Heart right ventricle (tissue), 16 donors: ENCODE data around the gene C2CD2. TPM values are rescaled to one million over a fixed set of nuclear protein-coding genes. Genes with fewer than 3 reads are reported as not detected.

Experiments
- ATAC-seq, 8 donors: fragments of 200-7000 bp; cut with Tn5 transposase; one replicate each; pipeline ENCODE4 v1.9.1; 2020; ENCODE audit warnings: mild to moderate bottlenecking in 8 of 8, moderate library complexity in 8 of 8, moderate number of reproducible peaks in 1 of 8
- DNase-seq, 2 donors: peaks; one replicate each; pipeline ENCODE4 v3.0.0-alpha.2; 2020
- H3K27ac ChIP-seq, 10 donors: fragments of 200-600 bp; sonication (generic) in 2 of 10; one replicate each; pipeline versions ENCODE4 v1.5.0 to v1.8.0; 2020 to 2022; ENCODE audit warnings: mild to moderate bottlenecking in 3 of 10
- H3K27me3 ChIP-seq, 7 donors: fragments of 200-600 bp; one replicate each; pipeline ENCODE4 v1.8.0; 2021 to 2022; ENCODE audit warnings: mild to moderate bottlenecking in 2 of 7
- H3K36me3 ChIP-seq, 9 donors: fragments of 200-600 bp; sonication (generic) in 1 of 9; one replicate each; pipeline versions ENCODE4 v1.5.0 to v1.8.0; 2020 to 2022; ENCODE audit warnings: mild to moderate bottlenecking in 2 of 9
- H3K4me1 ChIP-seq, 9 donors: fragments of 200-600 bp; sonication (generic) in 1 of 9; one replicate each; pipeline versions ENCODE4 v1.5.0 to v1.8.0; 2020 to 2022; ENCODE audit warnings: mild to moderate bottlenecking in 4 of 9
- H3K4me3 ChIP-seq, 10 donors: fragments of 200-600 bp; sonication (generic) in 2 of 10; one replicate each; pipeline versions ENCODE4 v1.5.0 to v1.8.0; 2020 to 2022; ENCODE audit warnings: mild to moderate bottlenecking in 7 of 10, moderate library complexity in 2 of 10
- H3K9me3 ChIP-seq, 11 donors: fragments of 200-600 bp in 10 of 11; sonication (generic) in 2 of 11; one replicate each; pipeline versions ENCODE4 v1.5.0 to v1.8.0; 2013 to 2022; ENCODE audit warnings: mild to moderate bottlenecking in 2 of 11, control low read depth in 1 of 11, moderate library complexity in 1 of 11
- CTCF ChIP-seq, 9 donors: fragments of 200-600 bp; sonication (generic) in 2 of 9; IDR thresholded peaks; one replicate each; pipeline versions ENCODE4 v1.5.0 to v1.8.0; 2021 to 2022; ENCODE audit warnings: antibody characterized with exemption in 9 of 9, mild to moderate bottlenecking in 5 of 9, moderate library complexity in 1 of 9
- WGBS, 2 donors: extraction: QIAGEN DNeasy Blood & Tissue Kit; methylation state at CpG; one replicate each; pipeline ENCODE4 v1.1.7; 2013; ENCODE audit warnings: inconsistent platforms in 1 of 2; 5-methylcytosine and 5-hydroxymethylcytosine counted together
- intact Hi-C, 10 donors: fragments of 100-400 bp; cut with DNase I; formaldehyde crosslinking; loops; one replicate each; pipeline versions ENCODE4 v1.11.1 to v1.14.2; 2022
- polyA plus RNA-seq, 2 donors: library from polyadenylated mRNA; stranded (reverse); fragments of 200-250 nt; gene quantifications; one replicate each; pipeline ENCODE4 v1.2.3, GENCODE V29; 2013
- total RNA-seq, 10 donors: library from RNA; stranded (reverse); fragmentation: NEBNext Ultra II Directional in 3 of 10; extraction: Animal tissue kit (Norgen Biotek cat#: 25700) in 3 of 10; gene quantifications; one replicate each; pipeline versions ENCODE4 v1.2.1 to v1.2.4, GENCODE V29; 2021 to 2023
- donor health status: Arrhythmogenic right ventricular cardiomyopathy.
- donor health status: ischemic (EF 13 %, LVEDD 7.1; RV severe dilation, severe dysfunction).
- donor health status: healthy with polysubstance abuse.
- donor health status: DM: no; HTN: yes; CAD: no.
- donor health status: DM: no; HTN: no; CAD: no.
- donor health status: ischemic (EF 25% LVEDD 6.9; RV normal size, moderate dysfunction).
- donor health status: ischemic (EF 25% LVEDD 5.7; RV mildly dilated, moderate dysfunction).
- donor health status: healthy.
- donor health status: DM: yes; HTN: yes; CAD: no.
- donor health status: Ischemic cardiomyopathy.
- donor health status: ischemic (EF 35%, LVEDD 5.7; RV mildly dilated, moderate dysfunction).
- donor health status: nonischemic (EF 11% LVEDD 7.7; RV severe dilation, severe dysfunction).
- donor health status: DM: yes; HTN: yes; CAD: no.
- donor health status: PGD.
- donor health status: ischemic (EF 29% LVEDD 5.4; RV normal size, mild dysfunction).
- donor health status: nonischemic (EF 23%, LVEDD 6.1; RV moderate dilation, normal function).

The C2CD2 gene
- total and polyA plus RNA-seq, 12 donors: 4.5 to 11.1 (median 6.6) TPM

- no peak overlapping the region for H3K4me3 ChIP-seq
- peaks cover 0 to 10% (median 0%) of the 10 kb centered on the region in 9 donors for H3K36me3 ChIP-seq
- ATAC-seq (no peak), DNase-seq (no peak)
- intact Hi-C loops: loop anchor here in 1 of 10 donors (10.0 kb wide), 1 partner anchor 71 kb away; the partner anchor contains the start of gene C2CD2
- H3K27ac ChIP-seq: no peak overlapping the region
- H3K27me3 ChIP-seq: no peaks in the 10 kb centered on the region
- no peaks in the 10 kb centered on the region for H3K9me3 ChIP-seq
- WGBS, 2 donors: 93 to 95% methylated on average over 5 of the region's 5 CpGs
- H3K4me1 ChIP-seq: peaks cover 0 to 9% (median 0%) of the 10 kb centered on the region in 9 donors
- TF ChIP-seq CTCF (IDR thresholded peaks at IDR 0.05): no peak
Measured at GRCh38 chr21:41883582-41883981, 70.2 kb downstream of the C2CD2 start.

- Histone ChIP-seq H3K27ac (no peak overlapping the region), H3K4me1 (peaks cover 0 to 20% (median 13%) of the 10 kb centered on the region in 9 donors), H3K4me3 (no peak overlapping the region), H3K9me3 (no peaks in the 10 kb centered on the region), H3K36me3 (no peaks in the 10 kb centered on the region), H3K27me3 (no peaks in the 10 kb centered on the region)
- DNase-seq (no peak), ATAC-seq (no peak)
- TF ChIP-seq CTCF (IDR thresholded peaks at IDR 0.05): no peak
- intact Hi-C loops: loop anchor here in 1 of 10 donors (10.0 kb wide), 1 partner anchor 74 kb away; the partner anchor contains the start of gene C2CD2
- 95 to 97% methylated on average over 6 of the region's 6 CpGs for WGBS, 2 donors
Measured at GRCh38 chr21:41881051-41881450, 72.8 kb downstream of the C2CD2 start.

GRCh38 chr21:41880153-41880552 lies 73.7 kb downstream of the C2CD2 start:
- Histone ChIP-seq H3K4me1 (peaks cover 0 to 20% (median 13%) of the 10 kb centered on the region in 9 donors), H3K36me3 (no peaks in the 10 kb centered on the region), H3K4me3 (peak overlapping the region in 6 of 10 donors; percentile 61 to 87 (median 67)), H3K27ac (no peak overlapping the region), H3K27me3 (no peaks in the 10 kb centered on the region), H3K9me3 (no peaks in the 10 kb centered on the region)
- ATAC-seq (no peak), DNase-seq (no peak)
- no peak for TF ChIP-seq CTCF (IDR thresholded peaks at IDR 0.05)
- intact Hi-C loops: loop anchor here in 1 of 10 donors (10.0 kb wide), 1 partner anchor 75 kb away; the partner anchor contains the start of gene C2CD2
- 90 to 92% methylated on average over 9 of the region's 9 CpGs for WGBS, 2 donors

- 2% methylated on average over 62 to 89 of the region's 89 CpGs for WGBS, 2 donors
- intact Hi-C loops: loop anchor here in 2 of 10 donors (5.0 kb wide), 1 partner anchor 128 kb away; no protein-coding TSS in a partner anchor
- H3K9me3 ChIP-seq: no peaks in the 10 kb centered on the region
Measured at GRCh38 chr21:41879190-41879998, 74.4 kb downstream of the C2CD2 start, which contains the start of gene PRDM15. TSS of gene PRDM15 (minus strand) at chr21:41879344. CDS start at chr21:41860363, 18,981 bp downstream.

More at GRCh38 chr21:41879190-41879998, 74.4 kb downstream of the C2CD2 start, which contains the start of gene PRDM15:
- peak within 1 kb of the TSS; percentile 61 to 94 (median 78) for H3K4me3 ChIP-seq
- peak within 1 kb of the TSS; percentile 65 to 94 (median 84) for H3K27ac ChIP-seq
- H3K36me3 ChIP-seq: no peaks in the 10 kb centered on the region
- peak; percentile 86 for DNase-seq
- H3K27me3 ChIP-seq: no peaks in the 10 kb centered on the region
- peak; percentile 49 to 77 (median 64) for ATAC-seq
- TF ChIP-seq CTCF (IDR thresholded peaks at IDR 0.05): no peak
- peaks cover 0 to 20% (median 13%) of the 10 kb centered on the region in 9 donors for H3K4me1 ChIP-seq
